Omental fat pad (tissue), 4 donors: Measurements from ENCODE around the gene ZC3H14. TPM values are rescaled to one million over a fixed set of nuclear protein-coding genes. Genes with fewer than 3 reads are reported as not detected.

Source experiments
- ATAC-seq: fragments of 150-250 bp; one replicate; pipeline ENCODE4 v1.9.1; 2016; ENCODE audit warnings: mild to moderate bottlenecking, moderate library complexity; ENCODE audit not compliant: low FRiP score
- DNase-seq: peaks from one replicate; pipeline ENCODE4 v3.0.0-alpha.2; 2019; ENCODE audit warnings: low spot score
- total RNA-seq, 4 donors: library from RNA; depleted of rRNA; stranded (reverse); fragments of >200 nt; gene quantifications; one replicate each; pipeline ENCODE4 v1.1.0, GENCODE V29; 2016
- TF ChIP-seq, protein P1 (sequence below), 3 donors: fragments of 450-650 bp; IDR thresholded peaks; one replicate each; pipeline ENCODE4 v1.5.1; 2016 to 2017; ENCODE audit warnings: antibody characterized with exemption in 3 of 3, mild to moderate bottlenecking in 3 of 3, moderate library complexity in 2 of 3

The ZC3H14 gene
- total RNA-seq, 4 donors from 2014 or later, result 66.2 to 72.8 (median 69.5) TPM

GRCh38 chr14:88542857-88543795, 19.7 kb upstream of the ZC3H14 start:
- ATAC-seq (no peak), DNase-seq (no peak)
- TF ChIP-seq, protein P1, sequence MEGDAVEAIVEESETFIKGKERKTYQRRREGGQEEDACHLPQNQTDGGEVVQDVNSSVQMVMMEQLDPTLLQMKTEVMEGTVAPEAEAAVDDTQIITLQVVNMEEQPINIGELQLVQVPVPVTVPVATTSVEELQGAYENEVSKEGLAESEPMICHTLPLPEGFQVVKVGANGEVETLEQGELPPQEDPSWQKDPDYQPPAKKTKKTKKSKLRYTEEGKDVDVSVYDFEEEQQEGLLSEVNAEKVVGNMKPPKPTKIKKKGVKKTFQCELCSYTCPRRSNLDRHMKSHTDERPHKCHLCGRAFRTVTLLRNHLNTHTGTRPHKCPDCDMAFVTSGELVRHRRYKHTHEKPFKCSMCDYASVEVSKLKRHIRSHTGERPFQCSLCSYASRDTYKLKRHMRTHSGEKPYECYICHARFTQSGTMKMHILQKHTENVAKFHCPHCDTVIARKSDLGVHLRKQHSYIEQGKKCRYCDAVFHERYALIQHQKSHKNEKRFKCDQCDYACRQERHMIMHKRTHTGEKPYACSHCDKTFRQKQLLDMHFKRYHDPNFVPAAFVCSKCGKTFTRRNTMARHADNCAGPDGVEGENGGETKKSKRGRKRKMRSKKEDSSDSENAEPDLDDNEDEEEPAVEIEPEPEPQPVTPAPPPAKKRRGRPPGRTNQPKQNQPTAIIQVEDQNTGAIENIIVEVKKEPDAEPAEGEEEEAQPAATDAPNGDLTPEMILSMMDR (IDR thresholded peaks at IDR 0.05), result no peak

DNA sequence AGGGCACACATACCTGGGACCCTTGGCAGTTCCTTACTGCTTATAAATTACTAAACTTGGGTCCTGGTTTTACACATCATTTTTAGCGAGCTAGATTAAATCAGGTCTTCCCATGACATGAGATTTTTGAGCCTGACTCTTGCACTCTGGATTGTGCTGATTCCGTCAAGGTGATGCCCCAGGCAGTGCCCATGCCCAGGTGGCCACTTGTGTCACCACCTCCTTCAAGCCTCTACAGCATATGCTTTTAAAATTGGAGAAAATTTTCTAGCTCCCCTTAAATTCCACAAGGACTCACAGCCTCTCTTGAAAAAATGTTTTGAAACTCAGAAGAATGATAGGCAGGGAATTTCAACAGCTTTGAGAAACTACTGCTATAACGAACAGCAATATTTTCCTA, 17.6 kb upstream of the ZC3H14 start:
- DNase-seq, result no peak
- ATAC-seq, result no peak
- TF ChIP-seq, protein P1 (IDR thresholded peaks at IDR 0.05), result no peak

GRCh38 chr14:88546621-88547385, 16.0 kb upstream of the ZC3H14 start:
- DNase-seq, result no peak
- TF ChIP-seq, protein P1 (IDR thresholded peaks at IDR 0.05), result no peak
- no peak for ATAC-seq

DNA sequence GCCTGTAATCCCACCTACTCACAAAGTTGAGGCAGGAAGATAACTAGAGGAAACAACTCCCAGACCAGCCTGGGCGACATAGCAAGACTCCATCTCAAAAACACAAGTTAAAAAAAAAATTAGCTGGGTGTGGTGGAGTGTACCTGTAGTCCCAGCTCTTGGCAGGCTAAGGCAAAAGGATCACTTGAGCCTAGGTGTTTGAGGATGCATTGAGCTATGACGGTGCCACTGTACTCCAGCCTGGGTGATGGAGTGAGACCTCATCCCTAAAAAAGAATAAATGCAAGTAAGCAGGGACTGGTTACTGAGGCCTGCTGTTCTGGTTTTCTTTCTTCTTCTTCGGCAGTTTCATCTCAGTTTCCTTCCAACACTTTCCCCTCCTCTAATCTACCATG, 15.5 kb upstream of the ZC3H14 start:
- ATAC-seq (no peak), DNase-seq (no peak)
- TF ChIP-seq, protein P1 (IDR thresholded peaks at IDR 0.05), result no peak

DNA sequence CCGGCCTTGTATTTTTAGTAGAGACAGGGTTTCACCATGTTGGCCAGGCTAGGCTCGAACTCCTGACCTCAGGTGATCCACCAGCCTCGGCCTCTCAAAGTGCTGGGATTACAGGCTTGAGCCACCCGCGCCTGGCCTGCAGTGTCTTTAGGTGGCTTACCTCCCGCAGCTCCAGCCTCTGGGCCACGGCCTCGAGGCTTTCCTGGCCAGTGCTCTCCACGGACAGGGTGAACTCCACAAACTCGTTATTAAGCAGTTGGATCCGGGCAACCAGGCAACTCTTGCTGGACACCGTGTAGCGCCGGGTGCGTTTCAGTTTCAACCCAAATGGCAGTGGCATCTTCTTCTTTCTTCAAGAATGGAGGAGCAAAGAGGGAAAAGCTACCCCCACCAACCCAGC, 12.8 kb upstream of the ZC3H14 start:
- TF ChIP-seq, protein P1 (IDR thresholded peaks at IDR 0.05), result no peak
- DNase-seq, result no peak
- no peak for ATAC-seq

- DNase-seq (no peak), ATAC-seq (peak; percentile 76)
- TF ChIP-seq, protein P1 (IDR thresholded peaks at IDR 0.05), result no peak
Measured at GRCh38 chr14:88551094-88551870, 11.6 kb upstream of the ZC3H14 start.
